Measurements from ENCODE around the gene PHACTR2.

- no peak for TF ChIP-seq CTCF (IDR thresholded peaks at IDR 0.05)
- TF ChIP-seq POLR2A (IDR thresholded peaks at IDR 0.05) = no peak
Measured at GRCh38 chr6:143691155-143691554, 13.4 kb downstream of the PHACTR2 start.

Measured in thyroid gland (tissue), 4 donors.